ENCODE measurements around the gene COX14.

- TF ChIP-seq FOXK2 (IDR thresholded peaks at IDR 0.05) (no peak), FOXM1 (IDR thresholded peaks at IDR 0.05; ENCODE audit: borderline replicate concordance) (no peak), ZNF384 (IDR thresholded peaks at IDR 0.05) (no peak), ELF4 (IDR thresholded peaks at IDR 0.05) (no peak), SP1 (IDR thresholded peaks at IDR 0.05) (no peak), LEF1 (IDR thresholded peaks at IDR 0.05; ENCODE audit: borderline replicate concordance) (no peak), BHLHE40 (IDR thresholded peaks at IDR 0.05; ENCODE audit: borderline replicate concordance) (no peak), HDGF (IDR thresholded peaks at IDR 0.05; ENCODE audit: borderline replicate concordance) (no peak)
These were observed 25.9 kb upstream of the COX14 start for GRCh38 chr12:50086148-50086547.
